GM19025 (cell line): ENCODE results near the gene AGBL3.
"Not testable (repeated sequence)": the region's sequence is repeated elsewhere in the genome, so short reads cannot be mapped to it uniquely, and the experiment has no call there.

Experiments used
- ATAC-seq: cut with Tn5 transposase; IDR thresholded peaks from one replicate; pipeline ENCODE4 v1.9.1; 2021; ENCODE audit warnings: mild to moderate bottlenecking, low read depth, moderate library complexity; ENCODE audit not compliant: unreplicated experiment

AGBL3 gene

GRCh38 chr7:134962270-134962780, 24.0 kb upstream of the AGBL3 start:
- no peak for ATAC-seq

DNA sequence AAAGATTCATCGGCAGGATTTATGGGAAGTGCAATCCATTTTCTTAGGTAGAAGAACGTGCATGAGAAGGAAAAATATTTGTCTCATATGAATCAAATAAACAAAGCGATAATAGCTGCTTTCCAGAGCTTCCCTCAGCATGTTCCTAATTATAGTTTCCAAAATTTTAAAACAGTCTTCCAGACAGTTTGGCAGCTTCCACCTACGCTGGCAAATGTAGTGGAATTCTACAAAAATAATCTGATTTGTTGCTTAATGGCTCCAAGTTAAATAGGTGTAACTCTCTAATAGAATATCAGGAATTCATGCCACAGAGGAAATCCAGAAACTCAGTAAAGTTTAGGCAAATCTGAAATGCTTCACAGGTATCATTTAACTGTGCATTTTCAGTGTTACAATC, 23.3 kb upstream of the AGBL3 start:
- ATAC-seq, result no peak

DNA sequence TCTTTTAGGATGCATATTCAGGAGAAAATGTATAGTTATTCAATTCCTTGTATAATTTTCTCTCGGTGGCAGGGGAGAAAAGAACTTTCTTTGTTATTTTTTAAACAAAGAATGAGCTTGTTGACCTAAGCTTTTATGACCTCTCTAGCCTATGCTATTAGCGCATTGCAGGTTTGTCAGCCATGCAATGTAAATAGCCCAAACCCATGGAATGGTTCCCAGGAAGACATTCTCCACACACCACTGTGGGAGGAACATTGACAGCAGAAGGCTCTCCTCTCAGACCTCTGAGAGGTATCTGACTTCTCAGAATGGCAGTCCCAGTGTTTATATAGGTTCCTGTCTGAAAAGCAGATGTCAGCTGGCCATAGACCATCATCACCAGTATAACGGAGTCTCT, 19.6 kb upstream of the AGBL3 start:
- ATAC-seq, result no peak

GRCh38 chr7:134968110-134968509, 18.2 kb upstream of the AGBL3 start:
- no peak for ATAC-seq

DNA sequence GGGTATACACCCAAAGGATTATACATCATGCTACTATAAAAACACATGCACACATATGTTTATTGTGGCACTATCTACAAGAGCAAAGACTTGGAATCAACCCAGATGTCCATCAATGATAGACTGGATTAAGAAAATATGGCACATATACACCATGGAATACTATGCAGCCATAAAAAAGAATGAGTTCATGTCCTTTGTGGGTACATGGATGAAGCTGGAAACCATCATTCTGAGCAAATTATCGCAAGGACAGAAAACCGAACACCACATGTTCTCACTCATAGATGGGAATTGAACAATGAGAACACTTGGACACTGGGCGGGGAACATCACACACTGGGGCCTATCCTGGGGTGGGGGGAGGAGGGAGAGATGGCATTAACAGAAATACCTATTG, 4.7 kb upstream of the AGBL3 start:
- ATAC-seq, result not testable (repeated sequence)

- ATAC-seq, result peak; percentile 30
Observed at GRCh38 chr7:134985894-134986362, 380 bp upstream of the AGBL3 start.

DNA sequence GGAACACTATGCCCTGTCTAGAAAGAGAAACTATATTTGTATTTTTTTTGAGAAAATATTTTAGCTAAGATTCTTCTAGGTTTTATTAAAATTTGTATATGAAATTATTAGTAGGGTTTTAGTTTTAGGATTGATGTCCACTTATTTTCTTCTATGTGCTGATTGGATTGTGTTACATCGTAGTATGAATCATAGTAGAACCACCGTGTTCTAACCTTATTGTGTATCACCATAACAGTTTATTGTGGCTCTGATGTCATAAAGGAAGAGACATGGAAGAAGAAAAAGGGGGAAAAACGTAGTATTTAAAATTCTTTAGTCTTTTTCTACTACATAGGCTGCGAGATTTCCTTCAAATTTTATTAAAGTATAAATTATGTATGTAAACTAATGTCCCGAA, 1.9 kb downstream of the AGBL3 start:
- ATAC-seq, result no peak

DNA sequence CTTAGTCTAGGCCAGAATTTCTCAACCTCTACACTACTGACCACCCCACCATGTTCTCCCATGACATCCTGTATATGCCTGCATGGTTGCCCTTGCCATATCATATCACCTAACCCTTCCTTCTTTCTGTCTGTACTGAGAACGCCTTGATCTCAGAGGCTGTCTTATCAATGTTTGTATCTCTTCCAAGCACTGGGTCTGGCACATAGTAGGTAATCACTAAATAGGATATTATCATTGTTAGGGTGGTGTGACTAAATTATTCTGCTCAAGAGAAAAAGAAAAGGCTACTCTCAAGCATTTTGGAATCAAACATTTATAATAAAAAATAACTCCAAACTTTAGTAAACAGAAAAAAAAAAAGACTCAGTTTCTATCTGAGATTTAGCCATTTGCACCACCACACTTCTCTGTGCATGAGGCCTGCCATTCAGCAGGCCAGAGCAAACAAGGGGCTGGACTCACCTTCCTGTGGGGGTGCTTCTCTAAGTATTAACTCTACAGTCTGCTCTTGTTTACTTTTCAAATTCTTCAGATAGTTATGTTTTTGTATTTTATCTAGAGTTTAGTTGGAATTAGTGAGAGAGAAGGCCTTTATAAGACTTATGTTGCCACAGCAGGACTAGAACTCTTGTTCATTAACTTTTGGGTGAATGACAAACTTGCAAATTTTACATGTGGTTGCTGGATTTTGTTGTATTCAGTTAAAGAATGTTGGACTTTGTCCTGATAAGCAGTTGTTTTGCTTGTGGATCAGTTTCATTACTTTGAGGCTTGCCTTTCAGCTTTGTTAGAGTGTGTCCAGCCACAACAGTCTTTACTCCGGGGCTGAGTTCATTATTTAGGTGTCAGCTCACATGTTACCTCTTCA, 5.4 kb downstream of the AGBL3 start:
- no peak for ATAC-seq

- peak; percentile 42 for ATAC-seq
Observed at GRCh38 chr7:134992626-134993179, 6.4 kb downstream of the AGBL3 start.

- no peak for ATAC-seq
Observed at GRCh38 chr7:134993877-134994456, 7.7 kb downstream of the AGBL3 start.

DNA sequence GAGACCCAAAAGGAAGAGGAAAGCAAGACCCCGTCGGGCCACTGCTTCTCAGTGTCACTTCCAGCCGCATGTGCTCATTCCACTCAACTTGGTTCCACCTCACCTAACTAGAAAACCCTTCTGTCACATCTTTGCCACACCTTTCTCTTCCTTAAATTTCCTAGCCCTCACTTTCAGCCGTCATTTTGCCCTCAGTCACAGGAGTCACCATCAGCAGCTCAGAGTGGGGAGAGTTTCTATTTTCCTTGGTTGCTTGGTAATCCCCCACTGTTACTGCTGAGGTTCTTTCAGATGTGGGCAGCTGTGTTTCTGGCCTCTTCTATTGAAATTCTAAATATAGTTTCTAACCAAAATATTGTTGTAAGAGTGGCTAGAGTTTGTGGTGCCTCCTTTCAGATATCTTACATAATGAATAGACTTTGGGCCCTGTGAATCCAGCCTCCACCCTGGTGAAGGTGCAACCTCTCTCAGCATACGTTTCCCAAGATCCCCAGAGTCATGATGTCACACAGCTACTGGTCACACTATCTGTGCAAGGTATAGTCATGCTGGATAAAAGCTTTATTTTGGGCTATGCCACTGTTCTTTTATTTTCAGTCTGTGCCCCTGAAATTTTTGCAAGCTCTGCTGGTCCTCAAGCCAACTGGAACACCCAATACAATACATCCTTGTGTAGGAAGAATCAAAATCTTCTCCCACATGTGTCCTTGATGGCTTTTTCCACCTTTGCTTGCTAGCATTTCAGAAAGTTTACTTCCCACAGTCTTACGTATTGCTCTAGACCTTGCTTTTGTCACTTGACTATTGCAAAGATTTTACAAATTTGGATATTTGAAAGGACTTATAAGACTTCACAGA, 9.2 kb downstream of the AGBL3 start:
- peak; percentile 42 for ATAC-seq

- peak; percentile 40 for ATAC-seq
Observed at GRCh38 chr7:134996097-134996550, 9.8 kb downstream of the AGBL3 start.

DNA sequence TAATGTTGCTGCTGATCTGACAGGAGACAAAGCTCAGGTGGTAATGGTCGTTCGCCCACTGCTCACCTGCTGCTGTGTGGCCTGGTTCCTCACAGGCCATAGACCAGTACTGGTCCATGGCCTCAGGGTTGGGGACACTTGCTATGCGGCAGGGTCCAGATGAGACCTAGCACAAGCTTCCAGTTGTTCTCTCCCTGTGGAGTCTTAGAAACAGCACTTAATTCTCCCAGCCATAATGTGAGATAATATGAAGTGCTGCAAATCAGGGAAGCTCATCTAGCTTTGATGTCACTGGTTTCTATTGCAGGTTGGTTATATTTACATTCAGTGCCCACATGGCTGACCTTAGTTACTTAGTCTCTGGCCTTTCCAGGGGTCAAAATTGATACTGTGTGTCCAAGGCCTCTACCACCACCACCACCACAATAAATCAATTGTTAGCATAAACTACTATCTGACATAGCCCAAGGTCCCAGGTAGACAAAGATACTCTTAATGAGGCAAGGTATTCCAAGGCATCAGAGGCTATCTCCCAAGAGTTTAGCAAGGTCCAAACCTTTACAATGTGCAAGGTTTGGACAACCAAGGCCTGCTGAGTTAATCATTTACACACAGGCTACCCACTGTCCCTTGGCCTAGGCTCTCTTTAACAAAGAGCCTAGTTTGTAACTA, 11.0 kb downstream of the AGBL3 start:
- ATAC-seq, result no peak

DNA sequence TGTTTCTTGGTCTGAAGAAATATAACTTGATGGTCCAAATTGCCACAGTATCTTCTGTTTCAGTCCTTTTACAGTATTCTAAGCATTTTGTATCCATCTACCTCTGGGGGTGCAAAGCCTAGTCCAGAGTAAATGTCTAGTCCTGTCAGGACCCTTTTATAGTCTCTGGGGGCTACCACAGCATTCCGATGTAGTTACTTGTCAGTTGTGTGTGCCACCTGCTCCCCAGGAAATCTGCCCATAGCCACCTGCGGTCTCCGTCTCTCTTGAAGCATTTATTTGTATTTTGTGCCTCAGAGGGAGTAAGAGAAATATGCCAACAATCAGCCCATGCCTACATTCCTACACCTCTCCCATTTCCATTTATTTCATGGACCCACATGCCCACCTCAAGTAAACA, 12.8 kb downstream of the AGBL3 start:
- ATAC-seq, result no peak

DNA sequence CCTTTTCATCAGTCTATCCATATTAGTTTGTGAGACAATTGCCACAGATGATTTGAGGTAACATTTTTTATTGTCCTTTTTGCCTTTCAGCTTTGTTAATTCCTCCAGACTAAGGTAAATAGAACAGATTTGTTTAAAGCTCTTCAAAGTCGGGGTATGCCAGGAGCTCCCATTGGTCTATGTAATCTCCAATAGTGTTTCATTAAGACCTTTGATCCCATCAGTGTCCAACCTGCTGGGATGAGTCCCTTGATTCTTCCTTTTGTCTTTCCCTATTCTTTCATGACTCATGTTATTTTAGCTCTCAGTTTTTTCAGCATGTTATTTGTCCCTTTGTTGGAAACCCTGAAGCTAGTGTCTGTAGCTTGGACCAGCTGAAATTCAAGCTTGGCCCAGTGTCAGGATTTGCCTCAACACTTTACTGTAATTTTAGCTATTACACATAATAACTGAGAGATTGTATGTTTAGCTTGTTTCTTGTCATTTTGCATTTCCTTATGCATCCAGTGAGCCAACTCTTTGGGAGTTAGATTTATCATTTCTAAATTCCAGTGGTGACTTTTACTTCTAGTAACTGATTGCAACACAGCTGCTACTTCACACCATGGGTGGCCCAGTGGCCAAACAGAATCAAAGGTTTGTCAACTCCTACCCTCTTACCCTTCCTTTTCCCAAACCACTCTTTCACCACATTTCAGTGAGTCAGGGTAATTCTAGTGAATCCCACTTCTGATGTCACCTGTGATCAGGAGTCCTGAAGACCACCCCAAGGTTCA, 15.3 kb downstream of the AGBL3 start:
- no peak for ATAC-seq

GRCh38 chr7:135012229-135012628, 25.9 kb downstream of the AGBL3 start:
- no peak for ATAC-seq

- no peak for ATAC-seq
Observed at GRCh38 chr7:135023622-135024021, 37.3 kb downstream of the AGBL3 start.

DNA sequence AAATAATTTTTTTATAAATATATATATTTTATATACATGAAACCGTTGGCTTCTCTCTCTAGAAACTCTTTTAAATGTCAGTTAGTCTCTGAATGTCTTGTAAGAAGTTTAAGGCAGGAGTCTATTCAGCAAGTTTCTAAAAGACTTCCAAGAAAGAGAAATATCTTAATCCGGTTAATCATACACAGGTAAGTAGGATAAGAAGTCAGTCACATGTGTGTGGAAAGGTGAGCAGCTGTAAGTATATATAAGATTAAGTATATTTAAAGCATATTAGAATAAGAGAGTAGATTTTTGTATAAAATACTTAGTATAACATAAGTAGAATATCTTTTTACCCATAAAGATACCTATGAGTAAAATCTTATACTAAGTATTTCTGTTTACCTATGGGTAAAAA, 48.9 kb downstream of the AGBL3 start:
- no peak for ATAC-seq

- ATAC-seq, result not testable (repeated sequence)
Observed at GRCh38 chr7:135067017-135067416, 80.7 kb downstream of the AGBL3 start.
